AG04449 (cell line): ENCODE data around the gene MYO7B.

Source experiments
- CTCF ChIA-PET: fragments of 350-600 bp; formaldehyde crosslinking; extraction: SDS; loops from one replicate; lab custom pipeline; 2021; ENCODE audit warnings: antibody characterized with exemption; lab: Yijun Ruan, JAX
- POLR2A ChIA-PET: fragments of 400-600, 350-600 bp; formaldehyde crosslinking; extraction: SDS; loops from one replicate; lab custom pipeline; 2020; ENCODE audit warnings: antibody characterized with exemption, inconsistent platforms; lab: Yijun Ruan, JAX
- DNase-seq: peaks from one replicate; pipeline ENCODE4 v3.0.0-alpha.2; 2010; ENCODE audit warnings: low read depth, low spot score
- H3K4me3 ChIP-seq: 2 replicates; pipeline ENCODE4 v1.5.1; 2011; ENCODE audit warnings: low read depth, mild to moderate bottlenecking, control low read depth, low read length
- TF ChIP-seq, protein P1 (sequence below): IDR thresholded peaks from one replicate; pipeline ENCODE4 v1.5.1; 2011; ENCODE audit warnings: mild to moderate bottlenecking, moderate library complexity, low read length, control low read depth, inconsistent platforms; ENCODE audit not compliant: insufficient read depth; ENCODE audit errors: missing control alignments

Gene MYO7B

DNA sequence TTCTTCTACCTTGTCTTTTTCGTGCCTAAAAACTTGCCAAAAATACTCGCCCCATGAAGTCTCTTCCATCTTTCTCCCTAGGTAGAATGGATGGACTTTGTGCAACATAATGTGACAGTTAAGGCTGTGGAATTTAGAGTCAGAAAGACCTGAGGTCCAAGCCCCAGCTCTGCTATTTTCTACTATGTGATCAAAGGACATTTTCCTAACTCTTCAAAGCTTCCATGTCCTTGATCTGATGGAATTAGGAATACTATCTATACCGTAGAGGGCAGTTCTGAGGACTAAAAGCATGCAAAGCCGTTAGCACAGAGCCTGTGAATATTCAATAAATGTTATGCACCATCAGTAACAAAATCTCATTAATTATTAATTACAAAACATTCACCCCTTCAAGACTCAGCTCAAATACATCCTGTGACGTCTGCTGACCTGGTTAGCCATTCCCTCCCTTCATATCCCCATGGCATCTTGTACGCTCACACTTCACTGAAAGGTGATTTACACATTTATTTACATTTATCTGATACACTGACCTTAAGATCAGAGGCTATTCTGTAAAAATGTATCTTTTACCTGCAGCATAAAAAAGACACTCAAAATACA lies 24.3 kb upstream of the MYO7B start:
- ChIA-PET CTCF (interaction anchor here (1.2 kb wide), 1 partner anchor 80 kb away, joined by 3 read pairs; no protein-coding TSS in a partner anchor), POLR2A (no interaction called here)
- TF ChIP-seq, protein P1, sequence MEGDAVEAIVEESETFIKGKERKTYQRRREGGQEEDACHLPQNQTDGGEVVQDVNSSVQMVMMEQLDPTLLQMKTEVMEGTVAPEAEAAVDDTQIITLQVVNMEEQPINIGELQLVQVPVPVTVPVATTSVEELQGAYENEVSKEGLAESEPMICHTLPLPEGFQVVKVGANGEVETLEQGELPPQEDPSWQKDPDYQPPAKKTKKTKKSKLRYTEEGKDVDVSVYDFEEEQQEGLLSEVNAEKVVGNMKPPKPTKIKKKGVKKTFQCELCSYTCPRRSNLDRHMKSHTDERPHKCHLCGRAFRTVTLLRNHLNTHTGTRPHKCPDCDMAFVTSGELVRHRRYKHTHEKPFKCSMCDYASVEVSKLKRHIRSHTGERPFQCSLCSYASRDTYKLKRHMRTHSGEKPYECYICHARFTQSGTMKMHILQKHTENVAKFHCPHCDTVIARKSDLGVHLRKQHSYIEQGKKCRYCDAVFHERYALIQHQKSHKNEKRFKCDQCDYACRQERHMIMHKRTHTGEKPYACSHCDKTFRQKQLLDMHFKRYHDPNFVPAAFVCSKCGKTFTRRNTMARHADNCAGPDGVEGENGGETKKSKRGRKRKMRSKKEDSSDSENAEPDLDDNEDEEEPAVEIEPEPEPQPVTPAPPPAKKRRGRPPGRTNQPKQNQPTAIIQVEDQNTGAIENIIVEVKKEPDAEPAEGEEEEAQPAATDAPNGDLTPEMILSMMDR: no peak
- no peak for DNase-seq
- H3K4me3 ChIP-seq: no peak overlapping the region

DNA sequence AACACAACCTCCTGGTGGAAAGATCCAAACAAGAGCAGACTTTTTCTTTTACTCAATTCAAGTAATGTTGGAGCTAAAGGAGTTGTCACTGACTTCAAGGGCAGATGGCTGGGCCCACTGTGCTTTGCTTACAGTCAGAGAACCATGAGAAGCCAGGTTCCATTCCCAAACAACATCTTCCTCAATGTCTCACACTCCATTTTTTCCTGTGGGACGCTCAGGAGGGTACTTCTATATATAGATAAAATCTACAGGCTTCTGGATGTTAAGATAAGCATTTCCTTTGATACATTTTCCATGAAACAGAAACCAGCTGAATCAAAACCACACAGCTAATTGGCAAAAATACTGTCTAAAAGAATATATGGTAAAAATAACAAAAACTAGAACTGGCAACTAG lies 23.6 kb upstream of the MYO7B start:
- POLR2A ChIA-PET: no interaction called here
- TF ChIP-seq, protein P1: no peak
- CTCF ChIA-PET: interaction anchor here (1.2 kb wide), 1 partner anchor 79 kb away, joined by 3 read pairs; no protein-coding TSS in a partner anchor
- DNase-seq: no peak
- H3K4me3 ChIP-seq: no peak overlapping the region

DNA sequence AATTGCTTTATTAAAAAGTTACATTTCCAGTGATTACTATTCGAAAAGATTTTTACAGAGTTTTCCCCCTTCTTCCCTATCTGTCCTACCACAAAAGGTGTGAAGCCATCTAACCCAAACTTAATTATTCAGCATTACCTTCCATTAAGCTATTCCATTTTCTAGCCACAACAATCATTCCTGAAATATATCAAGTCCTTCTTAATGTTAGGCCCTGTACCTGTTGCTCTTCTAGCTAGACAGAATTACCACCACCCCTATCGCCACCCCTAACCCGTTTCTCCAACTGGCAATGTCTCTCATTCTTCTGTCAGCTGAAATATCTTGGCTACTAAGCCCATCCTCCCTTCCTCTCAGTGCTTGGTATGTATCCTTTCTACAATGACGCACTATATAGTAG lies 23.1 kb upstream of the MYO7B start:
- H3K4me3 ChIP-seq: no peak overlapping the region
- POLR2A ChIA-PET: no interaction called here
- CTCF ChIA-PET: interaction anchor here (1.2 to 1.4 kb wide), 2 partner anchors 33 to 79 kb away, joined by 3 to 4 read pairs; no protein-coding TSS in a partner anchor
- TF ChIP-seq, protein P1: no peak
- no peak for DNase-seq

DNA sequence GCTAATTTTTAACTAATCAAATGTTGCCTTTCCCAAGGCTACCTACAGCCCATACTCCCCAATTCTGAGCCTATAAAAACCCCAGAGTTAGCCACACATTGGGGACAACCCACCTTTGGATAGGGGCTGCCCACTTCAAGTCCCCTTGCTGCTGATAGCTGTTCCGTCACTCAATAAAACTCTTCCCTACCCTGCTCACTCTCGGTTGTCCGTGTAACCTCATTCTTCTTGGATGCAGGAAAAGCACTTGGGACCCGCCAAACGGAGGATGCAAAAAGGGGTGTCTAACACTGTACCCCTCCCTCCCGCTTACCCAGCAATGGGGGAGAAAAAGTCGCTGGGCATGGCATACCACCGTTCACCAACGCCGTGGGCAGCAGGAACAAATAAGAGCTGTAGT lies 21.4 kb upstream of the MYO7B start:
- TF ChIP-seq, protein P1: no peak
- no peak overlapping the region for H3K4me3 ChIP-seq
- no peak for DNase-seq
- POLR2A ChIA-PET: no interaction called here
- CTCF ChIA-PET: interaction anchor here (1.1 to 1.7 kb wide), 2 partner anchors 134 to 136 kb away, joined by 4 to 5 read pairs; no protein-coding TSS in a partner anchor

DNA sequence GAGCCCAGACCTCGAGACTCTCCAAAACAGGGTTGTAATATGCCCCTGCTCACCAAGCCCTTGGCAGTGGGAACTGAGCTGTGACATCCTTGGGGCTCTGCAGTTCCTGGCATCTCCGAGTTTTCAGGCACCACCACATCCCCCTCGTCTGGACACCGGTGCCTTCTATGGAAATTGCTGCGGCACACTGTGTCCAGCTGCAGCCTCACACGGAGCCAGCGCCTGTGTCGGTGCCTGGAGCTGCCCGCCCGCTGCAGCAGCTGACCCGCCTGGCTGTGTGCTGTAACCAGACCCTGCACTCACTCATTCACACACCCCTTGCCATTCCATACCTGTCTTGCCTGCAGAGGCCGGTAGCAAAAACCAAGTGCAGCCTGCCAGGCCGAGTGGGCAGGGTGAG lies 21.0 kb upstream of the MYO7B start:
- ChIA-PET POLR2A (no interaction called here), CTCF (interaction anchor here (1.1 to 1.7 kb wide), 2 partner anchors 134 to 135 kb away, joined by 4 to 5 read pairs; no protein-coding TSS in a partner anchor)
- TF ChIP-seq, protein P1: no peak
- no peak for DNase-seq
- no peak overlapping the region for H3K4me3 ChIP-seq

DNA sequence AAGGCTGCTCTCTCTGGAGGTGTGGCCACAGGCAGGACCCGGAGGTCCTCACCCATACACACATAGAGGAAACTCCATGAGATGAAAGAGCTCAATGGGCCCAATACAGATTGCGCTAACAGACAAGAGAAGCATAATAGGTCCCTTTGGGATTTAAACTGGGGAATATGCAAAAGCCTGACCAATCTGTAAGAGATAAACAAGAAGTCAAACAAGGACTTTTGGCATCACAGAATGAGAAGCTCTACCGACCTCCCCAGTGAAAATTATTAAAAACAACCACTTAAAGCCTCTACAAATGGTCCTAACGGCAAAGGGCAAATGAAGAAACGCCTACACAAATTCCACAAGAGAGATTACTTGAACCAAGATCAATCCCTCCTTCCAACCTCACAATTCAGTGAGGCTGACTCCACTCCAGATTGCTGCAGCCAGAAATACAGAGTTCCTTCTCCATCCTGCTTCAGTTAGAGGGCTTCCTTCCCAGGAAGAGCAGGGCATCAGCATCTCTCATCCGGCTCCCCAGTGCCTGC lies 20.0 kb upstream of the MYO7B start:
- POLR2A ChIA-PET: interaction anchor here (1.9 kb wide), 1 partner anchor 11 kb away, joined by 6 read pairs; the partner anchor contains the start of gene IWS1
- no peak overlapping the region for H3K4me3 ChIP-seq
- CTCF ChIA-PET: no interaction called here
- no peak for DNase-seq
- TF ChIP-seq, protein P1: no peak
